GM20431 (cell line): ENCODE measurements around the gene HECA.
"Not testable (repeated sequence)": the region's sequence is repeated elsewhere in the genome, so short reads cannot be mapped to it uniquely, and the experiment has no call there.

Source experiments
- in situ Hi-C: fragments of 300-500 bp; cut with MseI, MboI; formaldehyde crosslinking; loops from one replicate; pipeline ENCODE4 v1.15.0; 2020; ENCODE audit warnings: low sequenced_read_pairs; ENCODE audit not compliant: unreplicated experiment

Gene HECA

DNA sequence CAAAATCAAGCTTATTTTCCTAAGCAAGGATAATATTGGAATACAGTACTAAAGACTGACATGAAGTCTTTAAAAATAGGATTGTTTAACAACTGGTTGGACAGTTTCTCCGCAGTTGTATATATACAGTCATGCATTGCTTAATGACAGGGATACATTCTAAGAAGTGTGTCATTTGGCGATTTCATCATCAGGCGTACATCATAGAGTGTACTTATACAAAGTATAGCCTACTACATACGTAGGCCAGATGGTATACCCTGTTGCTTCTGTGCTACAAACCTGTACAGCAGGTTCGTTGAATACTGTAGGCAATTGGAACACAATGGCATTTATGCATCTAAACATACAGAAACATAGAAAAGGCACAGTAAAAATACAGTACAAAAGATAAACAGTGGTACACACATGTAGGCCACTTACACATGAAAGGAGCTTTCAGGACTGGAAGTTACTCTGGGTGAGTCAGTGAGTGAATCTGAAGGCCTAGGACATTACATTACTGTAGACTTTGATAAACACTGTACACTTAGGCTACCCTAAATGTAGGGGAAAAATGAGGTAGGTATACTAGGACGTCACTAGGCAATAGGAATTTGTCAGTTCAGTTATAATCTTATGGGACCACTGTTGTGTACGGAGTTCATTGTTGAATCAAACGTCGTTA is 20.1 kb downstream of the HECA start:
- in situ Hi-C loops = no loop called here

DNA sequence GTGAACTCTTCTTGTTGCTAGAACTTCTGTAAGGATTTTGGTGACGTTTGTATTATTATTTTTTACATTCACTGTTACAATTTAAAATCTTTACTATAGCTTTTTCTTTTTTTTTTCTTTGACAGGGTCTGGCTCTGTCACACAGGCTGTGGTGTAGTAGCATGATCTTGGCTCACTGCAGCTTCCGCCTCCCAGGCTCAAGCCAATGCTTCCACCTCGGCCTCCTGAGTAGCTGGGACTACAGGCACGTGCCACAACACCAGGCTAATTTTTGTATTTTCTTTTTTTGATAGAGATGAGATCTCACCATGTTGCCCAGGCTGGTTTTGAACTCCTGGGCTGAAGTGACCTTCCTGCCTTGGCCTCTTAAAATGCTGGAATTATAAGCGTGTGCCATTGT is 21.2 kb downstream of the HECA start:
- in situ Hi-C loops = no loop called here

DNA sequence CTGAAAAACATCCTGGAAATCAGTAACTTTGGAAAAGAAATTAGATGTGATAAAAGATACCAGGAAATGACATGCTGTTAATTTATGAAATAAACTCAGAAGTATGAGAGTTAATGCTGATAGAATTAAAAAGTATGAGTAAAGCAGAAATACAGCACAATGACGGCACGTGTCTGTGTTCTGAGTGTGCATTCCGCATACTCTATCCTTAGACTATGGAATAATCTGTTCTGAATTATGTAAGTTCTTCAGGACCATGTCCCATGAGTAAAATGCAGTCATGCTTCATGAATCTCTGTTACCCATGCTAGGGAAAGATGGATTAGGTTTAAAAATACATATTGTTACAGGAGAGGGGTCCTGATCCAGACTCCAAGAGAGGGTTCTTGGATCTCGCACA is 21.7 kb downstream of the HECA start:
- in situ Hi-C loops = no loop called here

DNA sequence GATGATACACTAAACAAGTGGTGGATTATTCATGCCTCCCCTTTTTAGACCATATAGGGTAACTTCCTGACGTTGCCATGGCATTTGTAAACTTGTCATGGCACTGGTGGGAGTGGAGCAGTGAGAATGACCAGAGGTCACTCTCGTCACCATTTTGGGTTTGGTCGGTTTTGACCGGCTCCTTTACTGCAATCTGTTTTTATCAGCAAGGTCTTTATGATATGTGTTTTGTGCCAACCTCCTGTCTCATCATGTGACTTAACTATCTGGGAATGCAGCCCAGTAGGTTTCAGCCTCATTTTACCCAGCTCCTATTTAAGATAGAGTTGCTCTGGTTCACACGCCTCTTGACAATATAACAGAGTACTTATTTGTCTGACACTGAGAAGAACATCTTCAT is 22.2 kb downstream of the HECA start:
- in situ Hi-C loops = not testable (repeated sequence)

DNA sequence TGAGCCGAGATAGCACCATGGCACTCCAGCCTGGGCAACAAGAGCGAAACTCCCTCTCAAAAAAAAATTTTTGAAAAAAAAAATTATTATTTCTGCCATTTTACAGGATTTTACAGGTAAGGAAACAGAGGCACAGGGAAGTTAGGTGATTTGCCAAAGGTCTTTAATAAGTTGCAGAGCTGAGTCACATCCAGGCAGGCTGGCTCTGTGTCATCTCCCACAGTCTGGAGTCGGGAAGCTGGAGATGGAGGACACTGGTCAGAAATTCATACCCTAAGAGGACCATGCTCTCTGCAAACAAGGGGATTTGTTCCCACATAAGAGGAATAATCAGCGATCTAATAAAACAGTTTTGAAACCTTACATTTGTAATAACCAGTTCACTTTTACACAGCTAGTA is 24.1 kb downstream of the HECA start:
- in situ Hi-C loops = no loop called here

DNA sequence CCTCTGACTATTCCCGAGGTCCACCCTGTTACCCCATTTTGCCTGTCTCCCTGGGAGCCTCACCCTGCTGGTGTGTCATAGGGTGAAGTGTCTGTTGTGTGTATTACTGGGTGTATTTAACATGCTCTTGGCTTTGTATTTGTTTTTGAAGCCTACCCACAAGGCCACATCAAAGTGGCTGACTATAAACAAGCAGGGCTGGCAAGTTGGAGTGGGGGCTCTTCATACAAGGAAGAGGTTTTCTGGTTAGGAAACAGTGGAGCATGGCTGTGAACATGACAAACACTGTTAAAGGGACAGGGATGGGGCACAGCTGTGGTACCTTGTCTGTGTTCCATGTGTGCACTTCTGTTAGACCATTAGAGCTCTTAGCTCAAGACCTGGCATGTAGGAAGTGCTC is 26.3 kb downstream of the HECA start:
- in situ Hi-C loops = no loop called here

DNA sequence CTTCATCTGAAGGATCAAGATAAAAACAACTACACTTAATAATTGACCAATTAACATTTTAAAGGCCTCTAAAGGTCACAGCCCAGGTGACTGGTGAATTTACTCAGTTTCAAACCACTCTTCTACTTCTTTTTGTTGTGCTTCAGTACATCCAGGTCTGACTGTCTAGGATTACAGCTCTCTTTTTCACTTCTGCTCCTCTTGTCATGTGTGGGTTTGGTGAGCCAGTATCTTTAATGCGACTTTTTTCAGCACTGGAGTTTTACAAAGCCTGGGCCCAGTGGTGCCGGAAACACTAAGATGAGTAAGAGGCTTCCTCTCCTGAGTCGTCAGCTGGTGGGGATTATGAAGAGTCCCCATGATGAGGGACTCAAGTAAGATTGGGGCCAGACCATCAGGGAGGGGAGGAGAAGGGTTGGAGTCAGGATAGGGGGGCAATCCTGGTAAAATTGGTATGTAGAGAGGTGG is 27.0 kb downstream of the HECA start:
- in situ Hi-C loops = no loop called here

DNA sequence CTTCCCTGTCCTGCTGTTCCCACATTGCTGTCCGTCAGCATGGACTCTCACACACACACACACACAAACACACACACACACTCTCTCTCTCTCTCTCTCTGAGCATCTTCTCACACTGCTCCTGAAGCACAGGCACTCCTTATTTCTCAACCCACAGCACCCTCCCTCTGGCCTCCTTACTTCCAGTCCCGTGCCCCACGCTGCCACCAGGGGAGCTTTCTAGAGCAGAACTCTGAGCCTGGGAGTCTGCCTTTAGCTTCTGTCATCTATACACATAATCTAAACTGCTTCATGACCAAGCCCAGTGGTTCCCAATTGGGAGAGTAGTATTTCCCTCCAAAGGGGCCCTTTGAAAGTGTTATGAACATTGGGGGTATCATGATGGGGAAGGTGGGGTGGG is 29.1 kb downstream of the HECA start:
- in situ Hi-C loops = no loop called here

DNA sequence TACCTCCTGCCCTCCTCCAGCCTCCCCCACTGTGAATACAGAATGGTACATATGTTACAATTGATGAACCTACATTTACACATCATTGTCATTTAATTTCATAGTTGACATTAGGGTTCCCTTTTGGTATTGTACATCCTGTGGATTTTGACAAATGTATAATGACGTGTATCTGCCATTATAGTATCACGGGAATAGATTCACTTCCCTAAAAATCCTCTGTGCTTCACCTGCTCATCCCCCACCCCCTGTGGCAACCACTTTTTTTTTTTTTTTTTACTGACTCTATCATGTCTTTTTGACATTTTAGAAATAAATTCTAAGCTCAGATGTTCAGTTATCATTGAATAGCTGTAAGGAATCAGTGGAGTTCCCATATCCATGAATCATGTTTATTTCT is 30.4 kb downstream of the HECA start:
- in situ Hi-C loops = no loop called here

DNA sequence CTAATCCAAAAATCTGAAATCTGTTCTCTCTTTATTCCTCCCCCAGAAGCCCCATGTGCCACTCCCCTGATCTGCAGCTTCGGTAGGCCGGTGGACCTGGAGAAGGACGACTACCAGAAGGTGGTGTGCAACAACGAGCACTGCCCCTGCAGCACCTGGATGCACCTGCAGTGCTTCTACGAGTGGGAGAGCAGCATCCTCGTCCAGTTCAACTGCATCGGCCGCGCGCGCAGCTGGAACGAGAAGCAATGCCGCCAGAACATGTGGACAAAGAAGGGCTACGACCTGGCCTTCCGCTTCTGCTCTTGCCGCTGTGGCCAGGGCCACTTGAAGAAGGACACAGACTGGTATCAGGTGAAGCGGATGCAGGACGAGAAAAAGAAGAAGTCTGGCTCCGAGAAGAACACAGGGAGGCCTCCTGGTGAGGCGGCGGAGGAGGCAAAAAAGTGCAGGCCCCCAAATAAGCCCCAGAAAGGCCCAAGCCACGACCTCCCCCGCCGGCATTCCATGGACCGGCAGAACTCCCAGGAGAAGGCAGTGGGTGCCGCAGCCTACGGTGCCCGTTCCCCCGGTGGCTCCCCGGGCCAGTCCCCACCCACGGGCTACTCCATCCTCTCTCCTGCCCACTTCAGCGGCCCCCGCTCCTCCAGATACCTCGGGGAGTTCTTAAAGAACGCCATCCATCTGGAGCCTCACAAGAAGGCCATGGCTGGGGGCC is 31.5 kb downstream of the HECA start:
- in situ Hi-C loops = no loop called here

DNA sequence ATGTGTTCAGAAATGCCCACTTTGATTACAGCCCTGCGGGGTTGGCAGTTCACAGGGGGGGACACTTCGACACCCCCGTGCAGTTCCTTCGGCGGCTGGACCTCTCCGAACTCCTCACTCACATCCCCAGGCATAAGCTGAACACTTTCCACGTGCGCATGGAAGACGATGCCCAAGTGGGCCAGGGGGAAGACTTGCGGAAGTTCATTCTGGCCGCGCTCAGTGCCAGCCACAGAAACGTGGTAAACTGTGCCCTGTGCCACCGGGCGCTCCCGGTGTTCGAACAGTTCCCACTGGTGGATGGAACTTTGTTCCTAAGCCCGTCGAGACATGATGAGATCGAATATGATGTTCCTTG is 32.1 kb downstream of the HECA start:
- in situ Hi-C loops = no loop called here

DNA sequence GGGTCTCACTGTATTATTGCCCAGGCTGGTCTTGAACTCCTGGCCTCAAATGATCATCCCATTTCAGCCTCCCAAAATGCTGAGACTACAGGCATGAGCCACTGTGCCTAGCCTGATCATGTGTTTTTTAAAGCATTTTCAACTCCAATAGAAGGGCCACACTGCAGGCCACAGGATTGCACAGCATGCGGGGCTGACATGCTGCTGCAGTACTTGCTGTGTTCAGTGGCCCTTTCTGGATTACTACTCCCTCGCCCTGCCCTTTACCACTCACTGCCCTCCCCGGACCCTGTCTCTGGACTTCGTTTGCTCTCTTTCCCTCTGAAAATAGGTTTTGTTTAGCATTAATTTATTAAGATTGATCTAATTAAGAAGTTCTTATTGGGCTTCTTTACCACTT is 37.3 kb downstream of the HECA start:
- in situ Hi-C loops = no loop called here

DNA sequence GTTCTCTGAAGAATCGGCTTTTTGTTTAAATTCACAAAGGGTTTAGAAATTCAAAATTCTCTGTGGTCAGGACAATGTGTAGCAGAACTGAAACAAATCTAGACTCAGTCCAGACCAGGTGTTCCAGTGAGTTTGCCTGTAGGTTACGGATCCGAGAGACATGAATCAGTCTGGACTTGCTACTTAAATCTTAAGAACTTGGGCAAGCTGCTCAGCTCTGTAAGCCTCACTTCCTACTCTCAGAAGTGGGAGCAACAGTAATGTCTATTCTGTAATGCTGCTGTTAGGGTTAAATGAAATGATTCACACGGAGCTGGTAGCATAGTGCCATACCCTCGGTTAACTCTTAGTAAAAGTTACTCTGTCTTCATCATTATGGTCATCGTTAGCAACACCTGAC is 37.7 kb downstream of the HECA start:
- in situ Hi-C loops = no loop called here

DNA sequence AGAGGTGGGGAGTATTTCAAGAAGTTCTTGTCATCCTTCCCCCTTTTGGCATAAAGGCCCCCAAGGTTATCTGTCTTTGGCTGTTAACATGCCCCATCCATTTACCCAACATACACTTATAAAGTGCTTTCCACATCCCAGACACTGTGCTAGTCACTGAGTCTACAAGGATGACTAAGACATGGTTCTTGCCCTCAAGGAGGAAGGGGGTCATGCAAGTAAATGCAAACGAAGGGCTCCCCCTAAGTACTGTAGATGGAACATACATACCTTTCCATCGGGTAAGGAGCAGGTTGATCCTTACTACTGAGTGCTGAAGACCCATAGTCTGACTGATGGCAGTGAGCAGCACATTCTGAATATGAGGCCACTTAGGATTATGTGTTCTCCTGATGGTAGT is 38.3 kb downstream of the HECA start:
- in situ Hi-C loops = no loop called here

DNA sequence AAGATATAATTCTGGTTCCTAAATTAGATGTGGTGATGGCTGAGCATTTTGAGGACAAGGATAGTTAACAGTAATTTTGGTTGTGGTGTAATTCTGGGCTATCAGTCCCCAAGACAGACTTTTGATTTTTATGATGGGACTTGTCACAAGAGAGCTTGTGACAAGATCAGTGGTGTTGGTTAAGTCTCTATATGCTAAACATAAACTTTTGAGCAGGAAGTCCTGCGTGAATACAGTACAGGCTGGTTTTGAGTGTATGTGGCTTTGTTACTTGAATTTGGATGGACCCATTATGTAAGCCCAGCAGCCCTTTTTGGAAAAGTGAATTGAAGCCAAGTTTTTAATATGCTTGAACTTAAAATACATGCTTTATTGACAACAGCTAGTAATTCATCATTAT is 38.9 kb downstream of the HECA start:
- in situ Hi-C loops = no loop called here

DNA sequence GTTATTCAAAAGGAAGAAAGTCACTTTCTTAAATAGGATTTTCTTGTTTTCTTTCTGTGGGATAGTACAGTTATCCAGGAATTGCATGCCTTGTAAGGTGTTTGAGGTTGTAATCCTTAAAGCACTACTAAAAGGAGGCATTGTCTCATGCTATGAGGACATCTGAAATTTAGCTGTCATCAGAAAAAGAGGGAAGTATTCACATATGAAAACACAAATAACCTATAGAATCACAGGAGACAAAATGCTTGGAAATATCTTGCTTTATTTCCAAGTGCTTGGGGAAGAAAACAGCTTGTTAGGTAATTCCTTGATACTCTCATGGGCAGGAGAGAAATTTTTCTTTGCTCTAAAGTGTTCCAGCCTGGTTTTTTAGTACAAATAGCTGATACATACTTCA is 40.1 kb downstream of the HECA start:
- in situ Hi-C loops = no loop called here

DNA sequence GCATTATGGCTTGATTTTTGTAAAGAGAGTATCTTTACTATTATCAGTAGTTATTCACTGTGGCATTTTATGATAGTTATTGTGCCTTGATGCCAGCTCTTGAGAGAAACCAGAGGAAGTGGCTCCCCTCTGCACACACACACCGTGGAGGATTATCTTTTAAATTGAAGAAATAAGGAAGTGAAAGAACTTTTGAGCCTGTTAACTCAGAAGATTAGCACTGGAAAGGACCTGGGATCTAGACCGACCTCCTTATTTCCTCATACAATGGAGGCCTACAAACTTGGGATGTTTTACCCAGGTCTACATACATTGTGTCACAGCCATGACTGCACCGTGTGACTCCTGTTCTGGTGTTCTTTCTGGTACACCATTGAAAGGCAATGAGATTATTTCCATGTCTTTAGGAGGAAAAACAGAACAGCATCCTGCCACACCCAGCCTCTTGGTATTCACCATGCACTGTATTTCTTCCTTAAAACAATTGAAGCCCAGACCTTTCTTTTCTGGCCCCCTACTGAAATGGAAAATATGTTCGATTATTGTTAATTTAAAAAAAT is 40.6 kb downstream of the HECA start:
- in situ Hi-C loops = no loop called here

DNA sequence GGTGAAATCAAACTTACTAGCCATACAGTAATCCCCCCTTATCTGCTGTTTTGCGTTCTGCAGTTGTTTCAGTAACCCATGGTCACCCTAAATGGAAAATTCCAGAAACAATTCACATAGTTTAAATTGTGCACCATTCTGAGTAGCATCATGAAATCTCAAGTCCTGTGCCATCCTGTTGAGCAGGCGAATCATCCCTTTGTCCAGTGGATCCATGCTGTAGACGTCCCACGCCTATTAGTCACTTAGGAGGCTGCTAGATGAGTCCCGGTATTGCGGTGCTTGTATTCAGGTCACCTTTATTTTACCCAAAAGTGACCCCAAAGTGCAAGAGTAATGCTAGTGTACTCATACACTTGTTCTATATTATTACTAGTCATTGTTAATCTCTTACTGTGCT is 46.4 kb downstream of the HECA start:
- in situ Hi-C loops = no loop called here

DNA sequence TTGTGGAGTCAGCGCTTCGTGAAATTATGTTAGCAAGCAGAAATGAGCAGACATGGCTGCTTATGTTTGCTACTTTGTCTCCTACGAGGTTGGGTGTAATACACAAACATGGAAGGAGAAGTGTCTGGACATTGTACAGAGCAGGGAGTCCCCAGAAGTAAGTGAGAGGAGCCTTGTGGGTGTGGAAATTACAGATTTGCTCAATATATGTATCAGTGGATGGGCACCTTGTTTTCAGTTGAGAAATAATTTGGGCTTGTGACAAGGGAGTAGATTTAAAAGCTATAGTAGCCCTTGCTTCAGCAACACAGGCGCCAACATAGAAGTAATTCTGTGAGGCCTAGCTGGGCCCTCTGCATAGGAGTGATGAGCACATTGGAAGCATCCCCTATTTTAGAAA is 49.2 kb downstream of the HECA start:
- in situ Hi-C loops = no loop called here

DNA sequence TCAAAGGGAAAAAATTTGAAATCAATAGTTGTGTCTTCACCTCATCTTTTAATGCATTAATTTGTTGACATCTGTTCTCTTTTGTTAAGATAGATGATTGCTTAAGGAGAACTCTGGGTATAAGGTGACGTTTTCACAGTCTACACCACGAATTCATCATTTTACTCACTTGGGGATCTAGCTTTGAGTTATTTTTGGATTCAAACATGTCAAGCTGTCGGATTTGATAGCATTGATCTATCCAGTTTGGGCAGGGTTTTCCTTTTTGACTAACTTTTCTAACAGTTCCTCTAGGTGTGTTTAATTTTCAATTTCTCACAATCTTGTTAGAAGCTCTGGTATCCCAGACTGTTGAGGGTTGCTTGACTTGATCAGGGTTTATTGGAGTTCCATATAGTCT is 49.6 kb downstream of the HECA start:
- in situ Hi-C loops = no loop called here

DNA sequence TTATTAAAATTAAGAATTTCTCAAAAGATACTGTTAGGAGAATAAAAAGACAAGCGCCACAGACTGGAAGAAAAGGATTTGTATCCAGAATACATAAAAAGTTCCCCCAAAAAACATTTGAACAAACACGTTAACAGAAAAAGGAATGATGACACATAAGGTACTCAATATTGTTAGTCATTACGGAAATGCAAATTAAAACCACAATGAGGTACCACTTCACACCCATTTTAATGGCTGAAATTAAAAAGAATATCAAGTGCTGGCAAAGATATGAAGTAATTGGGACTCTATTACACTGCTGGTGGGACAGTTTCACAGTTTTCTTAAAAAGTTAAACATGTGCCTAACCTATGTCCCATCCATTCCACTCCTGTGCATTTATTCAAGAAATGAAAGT is 51.4 kb downstream of the HECA start:
- in situ Hi-C loops = no loop called here

DNA sequence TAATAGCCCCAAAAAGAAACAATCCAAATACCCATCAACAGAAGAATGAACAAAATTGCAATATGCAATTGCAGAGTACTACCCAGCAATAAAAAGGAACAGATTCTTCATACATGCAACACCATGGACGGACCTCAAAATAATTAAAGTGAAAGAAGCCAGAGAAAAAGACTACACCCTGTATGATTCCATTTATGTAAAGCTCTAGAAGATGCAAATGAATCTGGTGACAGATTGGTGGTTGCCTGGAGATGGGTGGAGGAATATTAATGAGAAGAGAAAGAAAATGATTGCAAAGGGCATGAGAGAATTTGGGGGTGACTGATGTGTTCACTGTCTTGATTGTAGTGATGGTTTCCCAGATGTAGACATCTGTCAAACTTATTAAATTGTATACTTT is 51.8 kb downstream of the HECA start:
- in situ Hi-C loops = no loop called here
